GM12891 (cell line): ENCODE results near the gene PPIG.

Source experiments
- DNase-seq: peaks from one replicate; pipeline ENCODE4 v3.0.0; 2011; ENCODE audit warnings: low spot score; ENCODE audit not compliant: insufficient read length
- FAIRE-seq: peaks from 2 replicates; lab custom pipeline; 2011; peaks lifted over from hg19 to GRCh38; lab: Jason Lieb, UNC
- PAX5 ChIP-seq: IDR thresholded peaks from 2 replicates; pipeline ENCODE4 v1.6.1; 2011; ENCODE audit warnings: low read length, moderate library complexity, mild to moderate bottlenecking; ENCODE audit not compliant: insufficient read depth, severe bottlenecking
- POLR2A ChIP-seq: IDR thresholded peaks from 2 replicates; pipeline ENCODE4 v1.6.1; 2011; ENCODE audit warnings: low read depth, low read length, control low read depth
- POLR2AphosphoS5 ChIP-seq: IDR thresholded peaks from 2 replicates; pipeline ENCODE4 v1.6.1; 2011; ENCODE audit warnings: low read depth, low read length, control low read depth
- POU2F2 ChIP-seq: IDR thresholded peaks from 2 replicates; pipeline ENCODE4 v1.6.1; 2011; ENCODE audit warnings: low read depth, mild to moderate bottlenecking, control low read depth, low read length, moderate library complexity
- SPI1 ChIP-seq: IDR thresholded peaks from 2 replicates; pipeline ENCODE4 v1.6.1; 2011; ENCODE audit warnings: low read depth, low read length, control low read depth
- TAF1 ChIP-seq: IDR thresholded peaks from 2 replicates; pipeline ENCODE4 v1.6.1; 2011; ENCODE audit warnings: low read depth, low read length, control low read depth

PPIG gene

DNA sequence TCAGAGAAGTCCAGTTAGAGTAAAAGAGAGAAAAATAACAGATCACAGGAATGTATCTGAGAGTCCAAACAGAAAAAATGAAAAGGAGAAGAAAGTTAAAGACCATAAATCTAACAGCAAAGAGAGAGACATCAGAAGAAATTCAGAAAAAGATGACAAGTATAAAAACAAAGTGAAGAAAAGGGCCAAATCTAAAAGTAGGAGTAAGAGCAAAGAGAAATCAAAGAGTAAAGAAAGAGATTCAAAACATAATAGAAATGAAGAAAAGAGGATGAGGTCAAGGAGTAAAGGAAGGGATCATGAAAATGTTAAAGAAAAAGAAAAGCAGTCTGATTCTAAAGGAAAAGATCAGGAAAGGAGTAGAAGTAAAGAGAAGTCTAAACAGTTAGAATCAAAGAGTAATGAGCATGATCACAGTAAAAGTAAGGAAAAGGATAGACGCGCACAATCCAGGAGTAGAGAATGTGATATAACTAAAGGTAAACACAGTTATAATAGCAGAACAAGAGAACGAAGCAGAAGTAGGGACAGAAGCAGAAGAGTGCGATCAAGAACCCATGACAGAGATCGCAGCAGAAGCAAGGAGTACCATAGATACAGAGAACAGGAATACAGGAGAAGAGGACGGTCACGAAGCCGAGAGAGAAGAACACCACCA, 52.4 kb downstream of the PPIG start:
- FAIRE-seq = no peak
- DNase-seq = no peak
- TF ChIP-seq POU2F2 (no peak), TAF1 (no peak), POLR2AphosphoS5 (no peak), POLR2A (no peak), PAX5 (no peak), SPI1 (no peak)

DNA sequence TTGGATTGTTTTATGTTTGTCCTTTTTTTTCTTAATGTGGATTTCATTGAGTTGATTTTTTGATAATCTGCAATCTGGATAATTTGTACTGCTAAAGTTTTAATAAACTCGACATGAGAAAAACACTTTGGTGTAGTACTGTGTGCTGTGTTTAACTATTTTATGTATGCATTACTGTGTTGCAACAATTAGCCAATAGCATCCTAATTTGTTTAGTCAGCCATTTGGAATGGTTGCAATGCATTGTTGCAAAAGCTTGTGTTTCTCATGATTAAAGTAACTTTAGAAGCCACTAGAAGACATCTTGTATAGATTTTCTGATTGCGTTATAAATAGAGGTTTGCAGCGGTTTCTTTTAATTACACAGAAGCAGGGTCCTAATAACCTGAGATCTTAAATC, 53.5 kb downstream of the PPIG start:
- DNase-seq (no peak), FAIRE-seq (no peak)
- TF ChIP-seq SPI1 (no peak), POLR2A (no peak), POU2F2 (no peak), PAX5 (no peak), POLR2AphosphoS5 (no peak), TAF1 (no peak)

DNA sequence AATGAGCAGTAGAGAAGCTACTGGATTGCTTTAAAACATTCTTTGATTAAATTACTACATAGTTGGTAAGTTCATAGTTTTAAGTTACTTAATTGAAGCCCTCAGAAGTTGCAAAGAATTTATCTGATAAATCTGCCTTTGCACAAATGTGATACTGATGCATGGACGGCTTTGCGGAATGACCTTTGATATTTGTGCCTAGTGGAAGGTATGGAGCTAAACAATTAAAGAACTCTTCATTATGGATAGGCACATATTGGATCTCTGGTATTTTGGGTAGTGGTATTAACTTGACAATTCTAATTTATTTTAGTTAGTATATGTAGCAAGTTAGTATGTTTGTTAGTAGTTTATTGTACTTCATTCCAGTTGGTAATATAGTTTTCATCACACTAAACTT, 56.0 kb downstream of the PPIG start:
- FAIRE-seq (no peak), DNase-seq (no peak)
- TF ChIP-seq TAF1 (no peak), SPI1 (no peak), POLR2AphosphoS5 (no peak), PAX5 (no peak), POLR2A (no peak), POU2F2 (no peak)

DNA sequence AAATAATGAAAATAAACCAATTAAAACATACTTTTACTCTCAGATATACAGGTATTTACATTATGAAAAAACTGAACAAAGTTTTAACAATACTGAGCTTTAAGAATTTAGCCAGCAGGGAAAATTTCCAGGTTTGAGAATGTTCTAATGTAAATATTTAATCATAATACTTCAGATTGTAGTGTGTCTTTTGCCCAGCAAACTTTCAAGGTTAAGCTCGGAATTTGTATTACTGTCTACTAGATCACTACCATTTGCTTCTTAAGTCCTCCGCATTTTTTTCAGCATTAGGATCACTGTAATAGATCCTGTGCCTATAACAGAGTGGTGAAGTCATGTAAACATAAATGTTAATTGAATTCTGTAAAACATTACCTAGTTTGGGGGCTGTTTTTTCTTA, 57.3 kb downstream of the PPIG start:
- FAIRE-seq = peak; percentile 28
- DNase-seq = no peak
- TF ChIP-seq POLR2AphosphoS5 = no peak
- no peak for TF ChIP-seq POLR2A
- TF ChIP-seq POU2F2 = no peak
- no peak for TF ChIP-seq TAF1
- no peak for TF ChIP-seq SPI1
- no peak for TF ChIP-seq PAX5

DNA sequence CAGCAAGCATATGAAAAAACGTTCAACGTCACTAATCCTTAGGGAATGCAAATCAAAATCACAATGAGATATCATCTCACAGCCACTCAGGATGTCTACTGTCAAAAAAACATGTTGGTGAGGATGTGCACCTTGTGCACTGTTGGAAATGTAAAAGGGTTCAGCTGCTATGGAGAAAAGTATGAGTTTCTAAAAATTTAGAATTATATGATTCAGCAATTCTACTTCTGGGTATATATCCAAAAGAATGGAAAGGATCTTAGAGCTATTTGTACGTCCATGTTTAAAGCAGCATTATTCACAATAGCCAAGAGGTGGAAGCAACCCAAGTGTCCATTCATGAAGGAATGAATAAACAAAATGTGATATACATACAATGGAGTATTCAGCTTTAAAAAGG, 60.0 kb downstream of the PPIG start:
- DNase-seq (no peak), FAIRE-seq (no peak)
- no peak for TF ChIP-seq PAX5
- no peak for TF ChIP-seq POLR2A
- TF ChIP-seq TAF1 = no peak
- no peak for TF ChIP-seq POU2F2
- no peak for TF ChIP-seq POLR2AphosphoS5
- no peak for TF ChIP-seq SPI1

DNA sequence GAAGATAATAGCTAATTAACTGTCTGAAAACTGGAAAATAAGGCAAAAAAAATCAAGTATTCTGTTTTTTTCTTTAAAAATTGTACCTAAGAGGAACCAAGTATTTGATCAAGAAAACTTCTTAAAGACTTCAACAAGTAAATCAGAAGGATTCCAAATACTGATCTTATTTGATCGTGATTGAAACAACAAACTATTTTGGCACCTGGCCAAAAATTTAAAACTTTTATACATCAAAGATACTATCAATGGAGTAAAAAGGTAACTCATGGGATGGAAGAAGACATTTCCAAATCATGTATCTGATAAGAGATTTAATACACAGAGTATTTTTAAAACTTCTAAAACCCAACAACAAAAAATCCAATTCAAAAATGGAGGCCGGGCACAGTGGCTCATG, 63.3 kb downstream of the PPIG start:
- DNase-seq = no peak
- no peak for FAIRE-seq
- no peak for TF ChIP-seq SPI1

DNA sequence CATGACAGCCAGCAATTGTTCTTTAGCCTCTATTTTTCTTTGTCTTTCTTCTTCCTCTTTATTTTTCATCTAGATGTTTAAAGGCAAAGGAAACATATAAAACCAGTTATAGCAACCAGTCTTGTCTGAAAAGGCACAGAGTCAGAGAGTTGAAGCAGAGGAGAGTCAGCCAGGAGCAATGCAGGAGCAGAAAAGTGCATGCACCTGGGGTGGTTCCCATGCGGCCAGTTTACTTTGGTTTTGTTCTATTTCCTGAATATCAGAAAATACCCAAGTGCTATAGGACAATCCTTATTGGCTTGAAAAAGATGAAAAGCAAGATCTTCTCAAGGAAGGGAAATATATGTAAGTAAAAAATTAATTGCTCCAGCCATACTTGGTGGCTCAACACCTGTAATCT, 65.1 kb downstream of the PPIG start:
- DNase-seq (no peak), FAIRE-seq (no peak)
- TF ChIP-seq SPI1 = no peak
- TF ChIP-seq POU2F2 = no peak
- TF ChIP-seq POLR2A = no peak
- TF ChIP-seq PAX5 = no peak
- no peak for TF ChIP-seq POLR2AphosphoS5
- no peak for TF ChIP-seq TAF1

DNA sequence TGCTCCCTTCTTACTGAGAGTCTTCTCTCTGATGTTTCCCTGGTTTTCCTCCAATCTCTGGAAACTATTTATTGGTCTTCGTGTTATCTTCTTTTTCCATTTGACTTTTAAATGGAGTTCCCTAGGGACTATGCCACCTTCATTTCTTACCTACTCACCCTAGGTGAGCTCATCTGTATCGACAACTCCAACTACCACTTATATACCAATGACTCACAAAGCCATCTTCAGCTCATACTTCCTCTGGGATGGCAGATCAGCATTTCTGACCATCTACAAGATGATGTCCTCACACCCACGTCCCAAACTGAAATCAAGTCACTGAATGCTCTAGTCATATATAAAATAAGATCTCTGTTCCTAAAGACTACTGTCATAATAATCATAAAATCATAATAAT, 69.5 kb downstream of the PPIG start:
- DNase-seq (no peak), FAIRE-seq (no peak)
- TF ChIP-seq POU2F2 (no peak), PAX5 (no peak), TAF1 (no peak), POLR2AphosphoS5 (no peak), SPI1 (no peak), POLR2A (no peak)

DNA sequence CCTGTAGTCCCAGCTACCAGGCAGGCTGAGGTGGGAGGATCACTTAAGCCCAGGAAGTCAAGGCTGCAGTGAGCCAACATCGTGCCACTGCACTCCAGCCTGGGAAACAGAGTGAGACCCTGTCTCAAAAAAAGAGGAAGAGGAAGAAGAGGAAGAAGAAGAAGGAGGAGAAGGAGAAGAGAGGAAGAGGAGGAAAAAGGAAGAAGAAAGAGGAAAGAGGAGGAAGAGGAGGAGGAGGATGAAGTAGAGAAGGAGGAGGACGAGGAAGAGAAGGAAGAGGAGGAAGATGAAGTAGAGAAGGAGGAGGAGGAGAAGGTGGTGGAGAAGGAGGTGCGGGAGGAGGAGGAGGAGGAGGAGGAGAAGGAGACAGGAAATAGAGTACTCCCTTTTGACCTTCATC, 72.0 kb downstream of the PPIG start:
- TF ChIP-seq POLR2A (no peak), TAF1 (no peak), PAX5 (no peak), POLR2AphosphoS5 (no peak), POU2F2 (no peak), SPI1 (no peak)
- DNase-seq (no peak), FAIRE-seq (no peak)

DNA sequence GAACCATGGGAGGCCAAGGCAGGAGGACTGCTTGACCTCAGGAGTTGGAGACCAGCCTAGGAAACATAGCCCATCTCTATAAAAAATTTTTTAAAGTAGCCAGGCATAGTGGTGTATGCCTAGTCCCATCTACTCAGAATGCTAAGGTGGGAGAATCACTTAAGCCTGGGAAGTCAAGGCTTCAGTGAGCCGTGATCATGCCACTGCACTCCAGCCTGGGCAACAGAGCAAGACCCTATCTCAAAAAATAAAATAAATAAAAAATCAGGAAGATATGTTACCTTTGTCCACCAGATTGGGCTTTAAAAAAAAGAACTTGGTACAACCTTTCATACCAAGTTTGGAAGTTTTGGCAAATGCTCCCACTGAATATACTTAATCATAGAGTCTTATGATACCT, 74.7 kb downstream of the PPIG start:
- FAIRE-seq = no peak
- TF ChIP-seq POLR2AphosphoS5 (no peak), POU2F2 (no peak), SPI1 (no peak), PAX5 (no peak), POLR2A (no peak), TAF1 (no peak)
- DNase-seq = no peak

DNA sequence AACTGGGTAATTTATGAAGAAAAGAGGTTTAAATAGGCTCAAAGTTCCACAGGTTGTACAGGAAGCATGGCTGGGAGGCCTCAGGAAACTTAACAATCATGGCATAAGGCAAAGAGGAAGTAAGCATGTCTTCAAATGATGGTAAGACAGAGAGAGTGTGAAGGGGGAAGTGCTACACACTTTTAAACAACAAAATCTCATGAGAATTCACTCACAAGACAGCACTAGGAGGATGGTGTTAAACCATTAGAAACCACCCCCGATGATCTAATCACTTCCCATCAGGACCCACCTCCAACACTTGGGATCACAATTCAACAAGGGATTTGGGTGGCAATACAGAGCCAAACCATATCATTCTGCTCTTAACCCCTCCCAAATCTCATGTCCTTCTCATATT, 75.2 kb downstream of the PPIG start:
- peak; percentile 86 for FAIRE-seq

More for the DNA sequence above, 75.2 kb downstream of the PPIG start:
- peak; percentile 50; the same call in 1 of the 2 replicates for TF ChIP-seq SPI1
- no peak for TF ChIP-seq PAX5
- no peak for DNase-seq
